K562 (cell line): Measurements from ENCODE around the gene RANBP3. TPM values are rescaled to one million over a fixed set of nuclear protein-coding genes. Genes with fewer than 3 reads are reported as not detected.

Experiments used
- ATAC-seq: fragments of 200-7000 bp; cut with Tn5 transposase; 3 replicates; pipeline ENCODE4 v1.9.1; 2020; ENCODE audit warnings: moderate library complexity
- BruUV-seq: library from RNA; stranded (reverse); fragments of 400-500 nt; replicated peaks from 2 replicates; lab custom pipeline; 2021; lab: Mats Ljungman, UMichigan
- CTCF ChIA-PET: fragments of 300-600 bp; formaldehyde crosslinking; extraction: SDS; loops from one replicate; lab custom pipeline; 2021; ENCODE audit warnings: low intra/inter-chr PET ratio; lab: Yijun Ruan, JAX
- POLR2A ChIA-PET: fragments of 300-600, 350-650 bp; sonication (Branson Sonifier 250); formaldehyde crosslinking; extraction: SDS; loops from one replicate; lab custom pipeline; 2021; ENCODE audit warnings: antibody characterized with exemption, inconsistent platforms; lab: Yijun Ruan, JAX
- DNase-seq, 4 experiments: peaks; one replicate each; pipeline versions ENCODE4 v3.0.0 to v3.0.0-alpha.2; 2011 to 2018; ENCODE audit warnings: low spot score in 3 of 4, mixed read lengths in 3 of 4; ENCODE audit errors: extremely low read depth in 1 of 4
- FAIRE-seq: peaks from 2 replicates; lab custom pipeline; 2011; peaks lifted over from hg19 to GRCh38; lab: Jason Lieb, UNC
- H2AFZ ChIP-seq: 2 replicates; pipeline ENCODE4 v1.6.0; 2011; ENCODE audit warnings: low read depth, low read length, control low read depth, inconsistent platforms
- H3K27ac ChIP-seq: fragments of 200-600 bp; 3 replicates; pipeline ENCODE4 v1.8.0; 2011; ENCODE audit warnings: low read depth, mild to moderate bottlenecking, control low read depth, inconsistent platforms, low read length, moderate library complexity, mixed read lengths; ENCODE audit errors: extremely low read depth
- H3K27me3 ChIP-seq, 2 experiments: fragments of 300-600 bp in 1 of 2; 2 replicates in 1 of 2; 3 replicates in 1 of 2; pipeline versions ENCODE4 v1.6.0 to v1.8.0; 2011; ENCODE audit warnings: inconsistent platforms in 2 of 2, low read length in 2 of 2, mild to moderate bottlenecking in 1 of 2, mixed read lengths in 1 of 2, moderate library complexity in 1 of 2; ENCODE audit not compliant: control insufficient read depth in 2 of 2, insufficient read depth in 2 of 2
- H3K36me3 ChIP-seq: fragments of 300-600 bp; 3 replicates; pipeline ENCODE4 v1.8.0; 2011; ENCODE audit warnings: mild to moderate bottlenecking, low read length, inconsistent platforms; ENCODE audit not compliant: control insufficient read depth, insufficient read depth
- H3K4me1 ChIP-seq, 2 experiments: fragments of 200-600 bp in 1 of 2; replicated peaks in 1 of 2; 2 replicates in 1 of 2; 3 replicates in 1 of 2; pipeline versions ENCODE4 v1.5.1 to v1.8.0; 2011; ENCODE audit warnings: inconsistent platforms in 2 of 2, low read length in 2 of 2, mild to moderate bottlenecking in 1 of 2, mixed read lengths in 1 of 2, moderate library complexity in 1 of 2; ENCODE audit not compliant: control insufficient read depth in 2 of 2, insufficient read depth in 2 of 2
- H3K4me2 ChIP-seq: 2 replicates; pipeline ENCODE4 v1.6.1; 2011; ENCODE audit warnings: low read length, control low read depth, inconsistent platforms, mixed read lengths; ENCODE audit not compliant: insufficient read depth
- H3K4me3 ChIP-seq: fragments of 200-600 bp; sonication (generic), shearing (Covaris generic); 2 replicates; pipeline ENCODE4 v1.5.1; 2016; ENCODE audit warnings: control low read depth, inconsistent platforms
- H3K79me2 ChIP-seq: fragments of 200-600 bp; 3 replicates; pipeline ENCODE4 v1.8.0; 2011; ENCODE audit warnings: low read length, inconsistent platforms; ENCODE audit not compliant: control insufficient read depth, insufficient read depth
- H3K9ac ChIP-seq, 2 experiments: 2 replicates each; pipeline versions ENCODE4 v1.6.0 to v1.6.1; 2011; ENCODE audit warnings: low read depth in 2 of 2, low read length in 2 of 2, control low read depth in 1 of 2, inconsistent platforms in 1 of 2, mild to moderate bottlenecking in 1 of 2, mixed read lengths in 1 of 2; ENCODE audit not compliant: insufficient read depth in 1 of 2
- H3K9me1 ChIP-seq: one replicate; pipeline ENCODE4 v1.6.0; 2011; ENCODE audit warnings: inconsistent platforms, mild to moderate bottlenecking, low read length, moderate library complexity; ENCODE audit not compliant: control insufficient read depth, insufficient read depth
- H3K9me3 ChIP-seq: replicated peaks from 2 replicates; pipeline ENCODE4 v1.5.1; 2011; ENCODE audit warnings: low read depth, low read length, inconsistent platforms; ENCODE audit not compliant: control insufficient read depth, insufficient read depth
- H4K20me1 ChIP-seq: replicated peaks from 2 replicates; pipeline ENCODE4 v1.6.1; 2011; ENCODE audit warnings: low read length, inconsistent platforms, mixed read lengths; ENCODE audit not compliant: control insufficient read depth, insufficient read depth
- ATF1 ChIP-seq, 2 experiments: fragments of 450-650 bp in 1 of 2; IDR thresholded peaks; 2 replicates each; pipeline ENCODE4 v1.6.1; 2016; ENCODE audit warnings: missing compliant biosample characterization in 1 of 2, missing genetic modification characterization in 1 of 2
- BCL6 ChIP-seq: fragments of 250-450 bp; sonication (Bioruptor Pico); IDR thresholded peaks from 2 replicates; pipeline ENCODE4 v1.4.0; 2020
- CEBPZ ChIP-seq: fragments of 150-350 bp; IDR thresholded peaks from 2 replicates; pipeline ENCODE4 v1.6.1; 2014; ENCODE audit warnings: low read depth, mild to moderate bottlenecking, low read length, borderline replicate concordance
- HDAC8 ChIP-seq: fragments of 450-650 bp; IDR thresholded peaks from 2 replicates; pipeline ENCODE4 v1.6.1; 2016; ENCODE audit warnings: mild to moderate bottlenecking, missing genetic modification characterization, moderate library complexity, missing compliant biosample characterization
- PATZ1 ChIP-seq: fragments of 250-450 bp; sonication (Bioruptor Pico); IDR thresholded peaks from 2 replicates; pipeline ENCODE4 v1.5.0; 2020; ENCODE audit warnings: mild to moderate bottlenecking, borderline replicate concordance
- THAP12 ChIP-seq: fragments of 250-450 bp; sonication (Bioruptor Pico); IDR thresholded peaks from 2 replicates; pipeline ENCODE4 v1.9.0; 2021; ENCODE audit warnings: mild to moderate bottlenecking, inconsistent platforms
- TRIM25 ChIP-seq: fragments of 450-650 bp; IDR thresholded peaks from 2 replicates; pipeline ENCODE4 v1.7.0; 2016; ENCODE audit warnings: borderline replicate concordance
- WGBS: fragments of 100-300 bp; shearing (Covaris generic); methylation state at CpG from one replicate; pipeline ENCODE4 v1.1.6; 2016; ENCODE audit warnings: low coverage, mixed read lengths; ENCODE audit not compliant: insufficient coverage; ENCODE audit errors: missing lambda C conversion rate; 5-methylcytosine and 5-hydroxymethylcytosine counted together
- in situ Hi-C: fragments of 300-500 bp; cut with MboI; formaldehyde crosslinking; loops from 4 replicates; pipeline ENCODE4 v1.15.0; 2018; ENCODE audit warnings: inconsistent platforms, mixed read lengths
- intact Hi-C: fragments of 100-400 bp; cut with micrococcal nuclease; formaldehyde crosslinking; loops from 2 replicates; pipeline ENCODE4 v1.14.2; 2022
- polyA plus RNA-seq, 8 experiments: library from polyadenylated mRNA; depleted of rRNA in 4 of 8; stranded (reverse) in 5 of 8; unstranded in 3 of 8; fragments of >200 nt; fragmentation: Nextera tagmentation in 2 of 8; fragmentation: Illumina TruSeq in 1 of 8; extraction: Ambion mirVana in 2 of 8; extraction: Trizol in 1 of 8; gene quantifications; 2 replicates each; pipeline versions ENCODE4 v1.2.1 to v1.2.3, GENCODE V29; 2011 to 2014; ENCODE audit warnings: inconsistent platforms in 1 of 8, missing spikeins in 1 of 8
- total RNA-seq, 7 experiments: library from RNA; depleted of rRNA in 6 of 7; stranded (reverse); fragments of >200 nt in 6 of 7; fragmentation: Illumina TruSeq in 2 of 7; extraction: Trizol in 2 of 7; gene quantifications; 2 replicates each; pipeline versions ENCODE4 v1.2.1 to v1.2.3, GENCODE V29; 2011 to 2021; ENCODE audit warnings: low replicate concordance in 1 of 7

The RANBP3 gene
- total and polyA plus RNA-seq, 9 of the 15 experiments (the other 6 are each of a cell fraction or from before 2014, with no cell fraction given), result 0.90 to 95.1 (median 63.2) TPM

GRCh38 chr19:6023085-6023682 lies 45.2 kb upstream of the RANBP3 start:
- Histone ChIP-seq H2AFZ (no peak overlapping the region), H3K27ac (no peak overlapping the region), H3K4me1 (peaks cover 0 to 19% of the 10 kb centered on the region in 2 experiments; a peak in 2 of 5 replicates), H3K79me2 (no peaks in the 10 kb centered on the region), H4K20me1 (peaks cover 4% of the 10 kb centered on the region; the same call in 1 of the 2 replicates), H3K9me1 (peaks cover 2% of the 10 kb centered on the region), H3K27me3 (no peaks in the 10 kb centered on the region), H3K9ac (peak overlapping the region in 1 of 2 experiments; percentile 71; a peak in 1 of 4 replicates), H3K4me3 (no peak overlapping the region), H3K36me3 (no peaks in the 10 kb centered on the region; the same call in 2 of the 3 replicates), H3K4me2 (no peak overlapping the region)
- ATAC-seq (no peak), DNase-seq (no peak), FAIRE-seq (no peak)
- WGBS, result 53% methylated on average over 21 of the region's 21 CpGs
- ChIA-PET POLR2A (interaction anchor here (0.6 to 1.0 kb wide), 4 partner anchors 37 to 195 kb away, joined by 3 read pairs; no protein-coding TSS in a partner anchor), CTCF (interaction anchor here (1.9 to 4.0 kb wide), 4 partner anchors 36 to 249 kb away, joined by 12 to 32 read pairs (median 22); partner anchors contain the start of gene NRTN)
- in situ Hi-C loops, result loop anchor here (5.0 kb wide), 1 partner anchor 221 kb away; no protein-coding TSS in a partner anchor
- intact Hi-C loops, result loop anchor here (5.0 kb wide), 1 partner anchor 221 kb away; no protein-coding TSS in a partner anchor
- TF ChIP-seq BCL6, result no peak
- TF ChIP-seq TRIM25, result no peak
- TF ChIP-seq CEBPZ, result no peak
- TF ChIP-seq PATZ1 (CRISPR knock-in tag), result no peak
- TF ChIP-seq HDAC8 (tag), result no peak
- no peak for TF ChIP-seq ATF1 (CRISPR knock-in tag; IDR thresholded peaks at IDR 0.05)
- 0 out of 2 replicates have a peak, but pooled peaks have one; percentile 10 for TF ChIP-seq ATF1 (tag; IDR thresholded peaks at IDR 0.05)
- peak; percentile 12; the same call in 1 of the 2 replicates for TF ChIP-seq THAP12 (CRISPR knock-in tag)
- TF ChIP-seq, all 486 proteins: peak for 2
- no TSS peak for BruUV-seq
- no peaks in the 10 kb centered on the region for H3K9me3 ChIP-seq
